GM03348 (cell line): ENCODE data around the gene SMC5.
"Not testable (repeated sequence)": the region's sequence is repeated elsewhere in the genome, so short reads cannot be mapped to it uniquely, and the experiment has no call there.

Experiments used
- DNase-seq: peaks from one replicate; pipeline ENCODE4 v3.0.0; 2012; ENCODE audit warnings: low spot score

The SMC5 gene

GRCh38 chr9:70263421-70263820 lies 4.6 kb downstream of the SMC5 start:
- no peak for DNase-seq

GRCh38 chr9:70278305-70278704 lies 19.5 kb downstream of the SMC5 start:
- DNase-seq = no peak

GRCh38 chr9:70283848-70284247 lies 25.1 kb downstream of the SMC5 start:
- no peak for DNase-seq

DNA sequence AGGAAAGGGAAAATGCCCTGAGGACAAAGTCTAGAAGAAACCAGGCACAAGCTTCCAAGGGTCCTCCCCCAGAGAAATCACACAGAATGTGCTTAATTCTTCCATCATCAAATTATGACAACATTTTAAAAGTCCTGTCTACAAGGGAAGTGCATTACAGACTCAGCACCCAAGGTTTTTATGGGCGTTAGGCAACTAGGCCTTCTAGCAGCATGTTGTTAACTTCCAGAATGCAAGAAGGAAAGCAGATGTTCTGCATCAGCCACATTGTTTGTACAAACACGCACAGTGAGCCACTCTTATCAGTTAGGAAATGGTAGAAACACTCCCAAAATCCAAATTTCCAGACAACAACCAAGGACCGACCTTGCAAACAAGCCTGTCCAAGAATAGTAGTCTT lies 26.5 kb downstream of the SMC5 start:
- no peak for DNase-seq

GRCh38 chr9:70285981-70286598 lies 27.3 kb downstream of the SMC5 start:
- DNase-seq = no peak

DNA sequence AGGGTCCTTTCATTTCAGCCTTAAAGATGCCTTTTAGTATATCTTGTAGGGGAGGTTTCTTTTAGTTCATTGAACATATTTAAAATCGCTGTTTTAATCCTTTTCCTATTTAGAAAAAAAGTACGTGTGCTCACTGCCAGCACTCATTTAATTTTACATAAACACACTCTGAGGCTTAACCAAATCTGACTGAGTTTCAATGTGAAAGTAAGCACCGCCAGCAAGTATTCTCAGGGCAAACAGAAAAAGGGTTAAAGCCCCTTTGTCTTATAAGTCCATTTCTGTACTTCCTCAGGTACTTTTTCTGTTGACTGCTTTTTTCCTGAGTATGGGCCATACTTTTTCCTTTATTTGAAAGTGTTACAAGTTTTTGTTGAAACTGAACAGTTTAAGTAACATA lies 31.8 kb downstream of the SMC5 start:
- DNase-seq = no peak

DNA sequence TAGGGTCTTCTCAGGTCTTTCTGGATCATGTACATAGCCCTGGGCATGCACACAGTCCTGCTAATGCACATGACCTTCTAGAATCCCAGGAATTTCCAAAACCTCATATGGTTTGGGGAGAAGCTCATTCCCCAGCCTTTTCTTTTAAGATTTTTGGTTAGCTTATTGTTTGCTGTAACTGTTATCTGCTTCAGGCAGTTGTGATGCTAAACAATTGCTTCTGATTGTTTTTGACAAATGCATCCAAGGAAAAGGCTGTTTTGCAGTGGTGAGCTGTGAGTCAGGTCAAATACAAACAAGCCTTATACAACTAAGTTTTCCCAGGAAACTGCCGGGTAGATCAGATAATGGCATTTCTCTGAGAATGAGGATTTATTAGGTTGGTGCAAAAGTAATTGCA lies 32.7 kb downstream of the SMC5 start:
- no peak for DNase-seq

DNA sequence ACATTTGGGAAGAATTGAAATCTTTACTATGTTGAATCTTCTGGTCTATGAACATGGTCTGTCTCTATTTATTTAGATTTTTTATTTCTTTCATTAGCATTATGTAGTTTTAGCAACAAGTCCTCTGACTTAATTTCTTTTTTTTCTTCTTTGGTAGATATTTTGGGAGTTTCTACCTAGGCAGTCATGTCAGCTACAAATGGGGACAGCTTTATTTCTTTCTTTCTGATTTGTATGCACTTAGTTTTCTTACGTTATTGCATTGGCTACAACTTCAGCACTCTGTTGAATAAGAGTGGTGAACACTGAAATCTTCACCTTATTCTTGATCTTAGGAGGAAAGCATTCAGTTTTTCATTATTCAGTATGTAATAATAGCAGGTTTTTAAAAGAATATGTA lies 33.5 kb downstream of the SMC5 start:
- no peak for DNase-seq

- no peak for DNase-seq
Measured at GRCh38 chr9:70293214-70293613, 34.4 kb downstream of the SMC5 start.

- peak; percentile 4 for DNase-seq
Measured at GRCh38 chr9:70297141-70297540, 38.4 kb downstream of the SMC5 start.

GRCh38 chr9:70298245-70298771 lies 39.5 kb downstream of the SMC5 start:
- no peak for DNase-seq

- DNase-seq = peak; percentile 37
Measured at GRCh38 chr9:70303268-70303667, 44.5 kb downstream of the SMC5 start.

- no peak for DNase-seq
Measured at GRCh38 chr9:70304810-70305209, 46.0 kb downstream of the SMC5 start.

DNA sequence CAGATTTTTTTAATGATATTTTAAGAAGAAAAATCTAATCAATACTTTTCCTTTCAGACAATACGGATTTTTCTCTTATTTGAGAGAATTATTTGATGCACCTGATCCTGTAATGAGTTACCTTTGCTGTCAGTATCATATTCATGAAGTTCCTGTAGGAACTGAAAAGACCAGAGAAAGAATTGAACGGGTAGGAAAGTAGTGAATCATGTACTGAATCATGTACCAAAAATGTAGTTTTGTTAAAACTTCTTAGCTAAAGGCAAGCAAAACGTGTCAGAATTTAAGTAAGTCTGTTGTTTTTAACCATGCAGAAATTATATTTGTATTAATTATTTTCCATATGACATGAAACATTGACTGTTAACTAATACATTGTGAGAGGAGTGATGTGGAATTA lies 56.6 kb downstream of the SMC5 start:
- DNase-seq = peak; percentile 43

GRCh38 chr9:70318002-70318401 lies 59.2 kb downstream of the SMC5 start:
- no peak for DNase-seq

DNA sequence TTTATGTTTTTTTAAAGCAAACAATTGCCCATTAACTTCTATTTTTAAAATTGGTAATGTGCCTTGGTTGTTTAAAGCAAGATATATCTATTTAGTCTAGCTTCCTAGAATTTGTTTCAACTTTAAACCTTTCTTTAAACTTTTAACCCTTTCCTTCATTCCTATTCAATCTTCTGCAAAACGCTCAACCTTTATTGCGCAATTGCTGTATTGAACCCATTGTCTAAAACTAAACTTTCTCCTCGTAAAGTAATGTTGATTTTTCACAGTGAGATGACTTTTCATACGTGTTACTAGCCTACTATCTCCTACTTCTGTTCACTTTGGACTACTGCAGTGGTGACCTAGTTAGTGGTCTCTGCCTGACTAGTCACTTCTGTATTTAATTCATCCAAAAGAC lies 63.3 kb downstream of the SMC5 start:
- DNase-seq = no peak

DNA sequence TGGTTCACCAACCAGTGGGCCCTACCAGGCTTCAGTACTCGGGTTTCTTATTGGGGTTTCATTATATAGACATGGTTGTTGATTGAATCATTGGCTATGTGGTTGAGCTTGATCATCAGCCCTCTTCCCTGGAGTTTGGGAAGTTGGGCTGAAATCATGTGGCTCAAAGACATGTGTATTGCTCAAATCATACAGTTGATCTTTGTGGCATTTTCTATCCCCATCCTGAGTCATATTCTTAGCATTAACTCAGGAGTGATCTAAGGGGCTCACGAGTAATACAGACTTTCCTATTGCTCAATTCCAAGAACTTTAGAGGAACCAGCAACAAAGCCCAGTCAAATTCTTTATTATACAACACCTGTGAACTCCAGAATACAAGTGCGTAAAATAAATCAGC lies 66.2 kb downstream of the SMC5 start:
- peak; percentile 23 for DNase-seq

DNA sequence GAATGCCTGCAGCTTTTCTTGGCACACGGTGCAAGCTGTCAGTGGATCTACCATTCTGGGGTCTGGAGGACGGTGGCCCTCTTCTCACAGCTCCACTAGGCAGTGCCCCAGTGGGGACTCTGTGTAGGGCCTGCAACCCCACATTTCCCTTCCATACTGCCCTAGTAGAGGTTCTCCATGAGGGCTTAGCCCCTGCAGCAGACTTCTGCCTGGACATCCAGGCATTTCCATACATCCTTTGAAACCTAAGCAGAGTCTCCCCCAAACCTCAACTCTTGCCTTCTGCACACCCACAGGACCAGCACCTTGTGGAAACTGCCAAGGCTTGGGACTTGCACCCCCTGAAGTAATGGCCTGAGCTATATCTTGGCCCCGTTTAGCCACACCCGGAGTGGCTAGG lies 69.8 kb downstream of the SMC5 start:
- not testable (repeated sequence) for DNase-seq

- peak; percentile 31 for DNase-seq
Measured at GRCh38 chr9:70340572-70340971, 81.8 kb downstream of the SMC5 start.

DNA sequence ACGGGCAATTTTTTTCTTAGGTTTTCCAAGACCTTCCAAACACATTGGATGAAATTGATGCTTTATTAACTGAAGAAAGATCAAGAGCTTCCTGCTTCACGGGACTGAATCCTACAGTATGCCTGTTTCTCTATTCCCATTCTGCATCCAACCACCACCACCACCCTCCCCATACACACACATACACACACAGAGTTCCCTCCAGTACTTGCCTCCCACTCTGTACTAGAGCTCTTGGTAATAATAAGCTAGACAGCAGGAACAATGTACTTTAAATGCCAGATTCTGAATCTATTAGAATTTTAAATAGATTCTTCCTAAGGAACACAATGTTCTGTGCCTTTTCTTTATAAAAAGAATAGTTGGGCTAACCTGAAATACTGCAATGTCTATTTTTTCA lies 88.3 kb downstream of the SMC5 start:
- no peak for DNase-seq

DNA sequence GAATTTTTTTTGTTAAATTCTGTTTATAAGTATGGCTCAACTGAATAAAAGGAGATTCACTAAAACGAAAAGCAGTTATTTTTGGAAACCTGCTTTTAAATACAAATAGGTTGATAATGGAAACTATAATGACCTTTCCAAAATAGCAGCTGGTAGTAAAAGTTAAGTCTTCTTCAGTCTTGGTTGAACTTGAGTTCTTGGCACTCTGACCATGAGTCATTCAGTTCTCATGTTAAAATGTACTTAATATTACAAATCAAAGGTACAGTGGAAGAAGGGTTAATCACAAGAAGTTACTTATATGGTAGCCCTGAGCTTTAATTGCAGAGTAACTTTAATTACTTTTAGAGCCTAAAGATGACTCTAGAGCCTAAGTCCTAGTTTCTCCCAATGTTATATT lies 93.6 kb downstream of the SMC5 start:
- peak; percentile 14 for DNase-seq

DNA sequence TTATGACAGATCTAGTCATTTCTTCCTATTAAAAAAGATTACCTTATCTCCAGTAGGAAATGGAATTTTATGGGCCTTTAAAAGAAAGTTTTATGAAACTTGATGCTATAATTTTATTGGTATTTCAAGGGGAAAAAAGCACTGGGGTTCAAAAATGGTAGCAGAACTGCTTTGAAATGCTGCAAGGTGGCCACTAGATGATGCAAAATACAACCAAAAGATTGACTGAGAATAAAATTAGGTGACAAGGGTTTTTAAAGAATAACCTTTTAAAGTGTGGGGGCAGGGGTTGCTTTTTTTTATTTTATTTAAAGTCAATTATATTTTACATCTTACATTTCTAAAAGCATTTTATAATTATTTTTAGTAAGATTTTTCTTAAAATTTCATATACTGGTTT lies 94.0 kb downstream of the SMC5 start:
- peak; percentile 30 for DNase-seq

DNA sequence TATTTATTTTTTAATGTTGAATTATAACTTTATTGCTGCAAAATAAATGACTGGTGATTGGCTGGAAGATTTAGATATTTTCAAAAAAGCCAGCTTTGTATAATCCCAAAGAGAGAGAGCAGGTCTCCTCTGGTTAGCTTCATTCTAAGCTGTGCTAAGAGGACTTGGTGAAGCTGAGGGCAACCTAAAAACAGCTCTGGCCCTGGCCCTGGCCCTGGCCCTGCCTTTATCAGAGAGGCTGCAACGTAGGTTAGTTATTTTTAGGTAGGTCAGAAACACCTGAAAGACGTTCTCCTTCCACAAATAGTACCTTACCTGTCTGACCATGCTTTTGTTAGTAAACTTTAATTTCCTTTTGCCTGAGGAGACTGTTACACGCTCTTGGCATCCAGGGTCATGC lies 97.0 kb downstream of the SMC5 start:
- no peak for DNase-seq

DNA sequence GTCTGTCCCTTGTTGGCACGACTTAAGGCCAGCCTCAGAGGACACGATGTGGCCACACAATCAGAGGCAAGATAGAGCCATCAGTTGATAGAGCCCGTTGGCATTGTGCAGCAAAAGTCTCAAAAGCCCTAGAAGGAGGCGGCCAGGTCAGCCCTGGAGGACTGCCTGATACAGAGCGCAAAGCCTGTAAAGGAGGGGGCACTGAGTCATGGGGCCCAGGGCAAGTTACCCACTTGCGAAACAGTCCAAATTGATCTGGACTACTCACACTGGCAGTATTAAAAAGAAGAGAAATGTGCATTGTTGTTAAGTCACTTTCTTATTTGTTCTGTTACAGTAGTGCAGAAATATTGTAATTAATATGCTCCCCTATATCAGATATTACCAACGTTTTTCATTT lies 104.2 kb downstream of the SMC5 start:
- DNase-seq = no peak

GRCh38 chr9:70363760-70364159 lies 105.0 kb downstream of the SMC5 start:
- DNase-seq = no peak
